Testis (tissue), 3 donors: Measurements from ENCODE around the gene MSRB3. TPM values are rescaled to one million over a fixed set of nuclear protein-coding genes. Genes with fewer than 3 reads are reported as not detected.

Experiments used
- DNase-seq: peaks from one replicate; pipeline ENCODE4 v3.0.0-alpha.2; 2019
- H3K27ac ChIP-seq, 2 donors: fragments of 200-600 bp; sonication (generic); one replicate each; pipeline ENCODE4 v1.5.1; 2019
- H3K27me3 ChIP-seq: fragments of 200-600 bp; sonication (generic); one replicate; pipeline ENCODE4 v1.5.1; 2019
- H3K36me3 ChIP-seq: fragments of 200-600 bp; sonication (generic); one replicate; pipeline ENCODE4 v1.5.1; 2017; ENCODE audit warnings: low read depth; ENCODE audit errors: missing control alignments
- H3K4me1 ChIP-seq: fragments of 200-600 bp; sonication (generic); one replicate; pipeline ENCODE4 v1.5.1; 2019
- H3K4me3 ChIP-seq, 2 donors: fragments of 200-600 bp; sonication (generic); one replicate each; pipeline ENCODE4 v1.5.1; 2017 to 2019
- H3K9me3 ChIP-seq: fragments of 200-600 bp; sonication (generic); one replicate; pipeline ENCODE4 v1.5.1; 2017
- POLR2A ChIP-seq: fragments of 450-650 bp; IDR thresholded peaks from one replicate; pipeline ENCODE4 v1.6.1; 2017; ENCODE audit warnings: antibody characterized with exemption, mild to moderate bottlenecking, moderate library complexity
- WGBS, 2 donors: methylation state at CpG; one replicate each; pipeline ENCODE4 v1.1.5; 2018; 5-methylcytosine and 5-hydroxymethylcytosine counted together
- intact Hi-C: fragments of 100-400 bp; cut with DNase I; formaldehyde crosslinking; loops from one replicate; pipeline ENCODE4 v1.15.1; 2023; ENCODE audit warnings: low total_unique reads
- polyA plus RNA-seq: library from polyadenylated mRNA; stranded (reverse); fragments of 350-450 nt; fragmentation: Illumina TruSeq; extraction: RNeasy Lipid Tissue Mini Kit (QIAGEN cat#74804); gene quantifications from one replicate; pipeline ENCODE4 v1.2.3, GENCODE V29; 2014; ENCODE audit warnings: low read depth, low replicate concordance; ENCODE audit not compliant: insufficient read depth
- total RNA-seq, 2 donors: library from RNA; depleted of rRNA; stranded (reverse); fragments of >200 nt; gene quantifications; one replicate each; pipeline ENCODE4 v1.2.3, GENCODE V29; 2016
- TF ChIP-seq, protein P1 (sequence below), 3 experiments: fragments of 450-650 bp in 2 of 3; fragments of 200-600 bp in 1 of 3; sonication (generic) in 1 of 3; IDR thresholded peaks; one replicate each; pipeline ENCODE4 v1.5.1; 2016 to 2019; ENCODE audit warnings: antibody characterized with exemption in 3 of 3, mild to moderate bottlenecking in 2 of 3, moderate library complexity in 1 of 3

The MSRB3 gene
- total and polyA plus RNA-seq, 3 donors from 2014 or later = 15.1 to 20.0 (median 17.2) TPM

GRCh38 chr12:65492998-65493912 is 214.8 kb downstream of the MSRB3 start:
- no peak overlapping the region for H3K4me3 ChIP-seq
- no peaks in the 10 kb centered on the region for H3K9me3 ChIP-seq
- peaks cover 5% of the 10 kb centered on the region for H3K4me1 ChIP-seq
- TF ChIP-seq, protein P1, sequence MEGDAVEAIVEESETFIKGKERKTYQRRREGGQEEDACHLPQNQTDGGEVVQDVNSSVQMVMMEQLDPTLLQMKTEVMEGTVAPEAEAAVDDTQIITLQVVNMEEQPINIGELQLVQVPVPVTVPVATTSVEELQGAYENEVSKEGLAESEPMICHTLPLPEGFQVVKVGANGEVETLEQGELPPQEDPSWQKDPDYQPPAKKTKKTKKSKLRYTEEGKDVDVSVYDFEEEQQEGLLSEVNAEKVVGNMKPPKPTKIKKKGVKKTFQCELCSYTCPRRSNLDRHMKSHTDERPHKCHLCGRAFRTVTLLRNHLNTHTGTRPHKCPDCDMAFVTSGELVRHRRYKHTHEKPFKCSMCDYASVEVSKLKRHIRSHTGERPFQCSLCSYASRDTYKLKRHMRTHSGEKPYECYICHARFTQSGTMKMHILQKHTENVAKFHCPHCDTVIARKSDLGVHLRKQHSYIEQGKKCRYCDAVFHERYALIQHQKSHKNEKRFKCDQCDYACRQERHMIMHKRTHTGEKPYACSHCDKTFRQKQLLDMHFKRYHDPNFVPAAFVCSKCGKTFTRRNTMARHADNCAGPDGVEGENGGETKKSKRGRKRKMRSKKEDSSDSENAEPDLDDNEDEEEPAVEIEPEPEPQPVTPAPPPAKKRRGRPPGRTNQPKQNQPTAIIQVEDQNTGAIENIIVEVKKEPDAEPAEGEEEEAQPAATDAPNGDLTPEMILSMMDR (IDR thresholded peaks at IDR 0.05) = no peak
- TF ChIP-seq POLR2A = no peak
- no peaks in the 10 kb centered on the region for H3K36me3 ChIP-seq
- no peaks in the 10 kb centered on the region for H3K27me3 ChIP-seq
- intact Hi-C loops = no loop called here
- no peak for DNase-seq
- H3K27ac ChIP-seq = no peak overlapping the region
- 74 to 85% methylated on average over 1 of the region's 1 CpG for WGBS, 2 donors

GRCh38 chr12:65493913-65494245 is 215.4 kb downstream of the MSRB3 start:
- 92 to 93% methylated on average over 1 of the region's 1 CpG for WGBS, 2 donors
- TF ChIP-seq POLR2A = no peak
- TF ChIP-seq, protein P1 (IDR thresholded peaks at IDR 0.05) = no peak

DNA sequence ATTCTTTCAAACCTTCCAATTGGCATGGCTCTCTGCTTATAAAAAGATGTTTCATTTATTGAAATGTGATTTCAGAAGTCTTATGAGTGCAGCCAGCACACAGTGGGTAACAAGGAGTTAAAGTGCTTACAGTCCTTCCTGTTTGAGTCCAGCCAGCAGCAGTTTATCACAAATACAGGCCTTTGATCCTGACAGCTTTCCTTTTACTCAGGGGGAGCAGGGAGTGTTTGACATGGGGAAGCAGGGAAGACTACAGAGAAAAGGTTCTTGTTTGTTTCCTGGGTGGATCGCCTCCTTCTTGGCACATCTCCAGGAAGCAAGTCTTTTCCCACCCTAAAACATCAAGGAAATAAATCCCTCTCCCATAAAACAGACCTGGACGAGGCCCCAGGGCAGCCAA is 216.1 kb downstream of the MSRB3 start:
- intact Hi-C loops = no loop called here
- Histone ChIP-seq H3K9me3 (no peaks in the 10 kb centered on the region), H3K27me3 (no peaks in the 10 kb centered on the region), H3K4me1 (peaks cover 5% of the 10 kb centered on the region), H3K27ac (no peak overlapping the region), H3K4me3 (no peak overlapping the region), H3K36me3 (no peaks in the 10 kb centered on the region)
- no peak for TF ChIP-seq POLR2A
- TF ChIP-seq, protein P1 (IDR thresholded peaks at IDR 0.05) = no peak
- DNase-seq = no peak
- 63 to 66% methylated on average over 2 of the region's 2 CpGs for WGBS, 2 donors

More at GRCh38 chr12:65493913-65494245, 215.4 kb downstream of the MSRB3 start:
- DNase-seq = no peak
- H3K9me3 ChIP-seq = no peaks in the 10 kb centered on the region
- no peaks in the 10 kb centered on the region for H3K36me3 ChIP-seq
- H3K27me3 ChIP-seq = no peaks in the 10 kb centered on the region
- peaks cover 5% of the 10 kb centered on the region for H3K4me1 ChIP-seq
- H3K27ac ChIP-seq = no peak overlapping the region
- H3K4me3 ChIP-seq = no peak overlapping the region
- intact Hi-C loops = no loop called here

DNA sequence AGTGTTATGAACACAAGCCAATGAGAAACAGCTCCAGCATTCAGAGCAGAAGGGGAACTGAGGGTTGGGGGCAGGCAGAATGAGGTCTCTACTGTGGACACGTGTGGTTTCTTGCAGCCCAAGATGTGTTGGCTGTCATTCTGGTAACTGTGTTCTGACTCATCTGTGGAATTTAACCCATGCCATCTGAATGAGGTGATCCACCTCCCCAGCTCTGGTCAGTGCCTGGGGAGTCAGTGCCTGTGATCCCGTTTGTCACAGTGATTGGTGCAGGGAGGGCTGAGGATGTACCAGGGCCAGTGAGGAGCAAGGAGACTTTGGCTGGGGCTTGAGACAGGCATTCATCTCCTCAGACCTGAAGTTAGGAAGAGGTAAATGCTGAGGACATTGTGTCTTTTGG is 216.8 kb downstream of the MSRB3 start:
- TF ChIP-seq POLR2A = no peak
- TF ChIP-seq, protein P1 (IDR thresholded peaks at IDR 0.05) = no peak
- 66 to 82% methylated on average over 2 of the region's 2 CpGs for WGBS, 2 donors

DNA sequence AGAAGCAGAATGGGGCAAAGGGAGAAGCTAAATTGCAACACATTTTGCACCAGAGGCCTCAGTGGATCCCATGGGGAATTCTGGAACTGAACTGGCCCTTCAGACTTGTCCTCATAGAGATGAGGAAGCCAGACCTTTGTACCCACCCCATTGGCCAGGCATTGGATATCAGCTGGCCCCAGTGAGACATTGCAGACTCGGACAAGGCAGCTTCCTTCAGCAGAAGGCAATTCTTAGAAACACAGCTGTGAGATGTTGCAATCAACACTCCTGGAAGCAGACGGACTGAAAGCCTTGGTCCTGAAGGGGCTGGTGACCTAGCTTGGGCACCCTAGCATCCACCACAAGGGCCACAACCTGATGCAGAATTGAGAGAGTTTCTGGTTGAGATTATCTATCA is 218.1 kb downstream of the MSRB3 start:
- no peaks in the 10 kb centered on the region for H3K36me3 ChIP-seq
- TF ChIP-seq POLR2A = no peak
- TF ChIP-seq, protein P1 (IDR thresholded peaks at IDR 0.05) = no peak
- no peak overlapping the region for H3K27ac ChIP-seq
- peaks cover 5% of the 10 kb centered on the region for H3K4me1 ChIP-seq
- H3K9me3 ChIP-seq = no peaks in the 10 kb centered on the region
- DNase-seq = no peak
- H3K27me3 ChIP-seq = no peaks in the 10 kb centered on the region
- 36 to 71% methylated on average over 2 of the region's 2 CpGs for WGBS, 2 donors
- H3K4me3 ChIP-seq = no peak overlapping the region
- intact Hi-C loops = no loop called here

More for the DNA sequence above, 216.8 kb downstream of the MSRB3 start:
- intact Hi-C loops = no loop called here
- H3K27me3 ChIP-seq = no peaks in the 10 kb centered on the region
- no peak overlapping the region for H3K27ac ChIP-seq
- H3K4me1 ChIP-seq = peaks cover 5% of the 10 kb centered on the region
- no peak for DNase-seq
- H3K4me3 ChIP-seq = no peak overlapping the region
- no peaks in the 10 kb centered on the region for H3K9me3 ChIP-seq
- H3K36me3 ChIP-seq = no peaks in the 10 kb centered on the region
